ENCODE measurements around the gene SULT1A4.
"Not testable (repeated sequence)": the region's sequence is repeated elsewhere in the genome, so short reads cannot be mapped to it uniquely, and the experiment has no call there.

- not testable (repeated sequence) for TF ChIP-seq CTCF (IDR thresholded peaks at IDR 0.05 in 8 of 11, conservative IDR thresholded peaks at IDR 0.05 in 3 of 11); POLR2A (IDR thresholded peaks at IDR 0.05)
These were observed 9.9 kb downstream of the SULT1A4 start for GRCh38 chr16:29469660-29470059.
